GM12878 (cell line): ENCODE results near the gene VMAC.

Experiments used
- CREB1 ChIP-seq: IDR thresholded peaks from 2 replicates; pipeline ENCODE4 v1.6.1; 2012; ENCODE audit warnings: low read depth, mild to moderate bottlenecking, inconsistent platforms
- CTCF ChIP-seq, 3 experiments: IDR thresholded peaks in 2 of 3; conservative IDR thresholded peaks in 1 of 3; 2 replicates each; pipeline ENCODE4 v1.5.1; 2011; ENCODE audit warnings: low read depth in 3 of 3, low read length in 3 of 3, mild to moderate bottlenecking in 3 of 3, control low read depth in 2 of 3, moderate library complexity in 2 of 3, inconsistent platforms in 1 of 3, mixed read lengths in 1 of 3; ENCODE audit not compliant: control insufficient read depth in 2 of 3, insufficient read depth in 1 of 3; ENCODE audit errors: extremely low read depth in 1 of 3
- EGR1 ChIP-seq, 2 experiments: IDR thresholded peaks; 1 replicate in 1 of 2; 2 replicates in 1 of 2; pipeline ENCODE4 v1.6.1; 2011 to 2012; ENCODE audit warnings: low read depth in 2 of 2, low read length in 2 of 2, borderline replicate concordance in 1 of 2, mild to moderate bottlenecking in 1 of 2, moderate library complexity in 1 of 2
- EZH2 ChIP-seq: IDR thresholded peaks from 2 replicates; pipeline ENCODE4 v1.6.1; 2012; ENCODE audit warnings: low read depth, mild to moderate bottlenecking, control low read depth, inconsistent platforms, low read length, borderline replicate concordance; ENCODE audit not compliant: control insufficient read depth
- GABPA ChIP-seq: IDR thresholded peaks from 2 replicates; pipeline ENCODE4 v1.6.1; 2014; ENCODE audit warnings: antibody characterized with exemption, low read depth, mild to moderate bottlenecking, inconsistent platforms
- MTA2 ChIP-seq: fragments of 450-650 bp; IDR thresholded peaks from 2 replicates; pipeline ENCODE4 v1.6.1; 2016; ENCODE audit warnings: low read depth, mild to moderate bottlenecking, moderate library complexity
- POLR2A ChIP-seq: IDR thresholded peaks from 2 replicates; pipeline ENCODE4 v1.6.1; 2011; ENCODE audit warnings: low read depth, mild to moderate bottlenecking, low read length
- RFX5 ChIP-seq: IDR thresholded peaks from 2 replicates; pipeline ENCODE4 v1.6.1; 2011; ENCODE audit warnings: low read depth, low read length, improper control_type of control experiment
- SIX5 ChIP-seq: IDR thresholded peaks from 2 replicates; pipeline ENCODE4 v1.6.1; 2011; ENCODE audit warnings: mild to moderate bottlenecking, low read depth, low read length, moderate library complexity; ENCODE audit not compliant: severe bottlenecking
- SKIL ChIP-seq: fragments of 450-650 bp; IDR thresholded peaks from 2 replicates; pipeline ENCODE4 v1.6.1; 2017; ENCODE audit warnings: mild to moderate bottlenecking, low read depth, inconsistent platforms; ENCODE audit not compliant: poor library complexity, severe bottlenecking
- TAF1 ChIP-seq: IDR thresholded peaks from 2 replicates; pipeline ENCODE4 v1.6.1; 2011; ENCODE audit warnings: mild to moderate bottlenecking, low read depth, low read length, borderline replicate concordance
- TCF12 ChIP-seq: IDR thresholded peaks from 2 replicates; pipeline ENCODE4 v1.6.1; 2011; ENCODE audit warnings: low read depth, mild to moderate bottlenecking, low read length
- TCF3 ChIP-seq: IDR thresholded peaks from 2 replicates; pipeline ENCODE4 v1.6.1; 2012; ENCODE audit warnings: low read depth, mild to moderate bottlenecking, low read length, borderline replicate concordance; ENCODE audit not compliant: insufficient read depth
- ZNF384 ChIP-seq: IDR thresholded peaks from 2 replicates; pipeline ENCODE4 v1.6.1; 2012; ENCODE audit warnings: low read depth, mild to moderate bottlenecking, low read length, improper control_type of control experiment, borderline replicate concordance

- TF ChIP-seq CREB1 (no peak), EZH2 (no peak), CTCF (IDR thresholded peaks at IDR 0.05 in 2 of 3, conservative IDR thresholded peaks at IDR 0.05 in 1 of 3; ENCODE audit: control insufficient read depth in 2 of 3, extremely low read depth in 1 of 3, insufficient read depth in 1 of 3, low read depth in 3 of 3, low read length in 3 of 3) (no peak), ZNF384 (no peak), GABPA (no peak), POLR2A (no peak), MTA2 (no peak), RFX5 (no peak), EGR1 (IDR thresholded peaks at IDR 0.05; ENCODE audit: borderline replicate concordance in 1 of 2, low read depth in 2 of 2, low read length in 2 of 2) (no peak), SKIL (no peak), TCF12 (no peak), SIX5 (no peak), TCF3 (no peak), TAF1 (no peak)
Measured at GRCh38 chr19:5948752-5949564, 44.3 kb downstream of the VMAC start.
